GM21360 (cell line): ENCODE results near the gene MAN2B2.
"Not testable (repeated sequence)": the region's sequence is repeated elsewhere in the genome, so short reads cannot be mapped to it uniquely, and the experiment has no call there.

Experiments used
- ATAC-seq: cut with Tn5 transposase; IDR thresholded peaks from one replicate; pipeline ENCODE4 v1.9.1; 2021; ENCODE audit warnings: mild to moderate bottlenecking, moderate library complexity; ENCODE audit not compliant: unreplicated experiment

MAN2B2 gene

DNA sequence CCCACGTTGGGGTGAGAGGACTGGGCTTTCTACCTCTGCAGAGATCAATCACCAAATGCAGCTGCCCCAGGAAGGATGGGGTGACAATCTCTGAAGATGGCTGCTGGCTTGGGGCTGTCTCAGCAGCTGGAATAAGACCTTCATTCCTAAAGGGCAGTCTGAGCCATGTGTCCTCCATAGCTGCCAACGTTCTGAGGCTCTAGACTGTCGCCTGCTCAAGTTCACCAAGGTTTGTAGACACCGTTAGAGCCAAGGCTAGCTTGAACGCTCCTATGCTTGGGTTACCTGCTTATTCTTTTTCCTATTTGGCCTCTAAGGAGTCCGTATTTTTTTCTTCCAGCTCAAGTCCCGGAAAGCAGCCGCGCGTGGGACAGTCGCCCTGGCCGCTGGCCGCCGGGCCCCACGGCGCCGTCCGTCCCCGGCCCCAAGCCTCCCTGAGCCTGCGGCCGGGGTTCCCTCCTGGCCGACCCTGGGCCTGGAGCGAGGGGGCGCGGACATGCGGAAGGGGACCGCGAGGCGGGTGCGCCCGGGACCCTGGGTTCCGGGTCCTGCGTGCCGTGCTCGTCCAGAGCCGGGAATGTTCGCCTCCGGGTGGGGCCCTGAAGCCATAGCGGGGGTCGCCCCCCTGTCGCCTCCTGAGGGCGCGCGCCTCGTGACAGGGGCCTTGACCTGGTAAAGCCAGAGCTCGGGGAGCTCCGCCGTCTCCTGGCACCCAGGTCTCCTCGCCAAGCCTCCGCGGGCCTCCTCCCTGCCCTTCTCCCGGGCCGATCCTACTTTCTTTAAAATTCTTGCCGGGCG, 88.8 kb downstream of the MAN2B2 start:
- no peak for ATAC-seq

DNA sequence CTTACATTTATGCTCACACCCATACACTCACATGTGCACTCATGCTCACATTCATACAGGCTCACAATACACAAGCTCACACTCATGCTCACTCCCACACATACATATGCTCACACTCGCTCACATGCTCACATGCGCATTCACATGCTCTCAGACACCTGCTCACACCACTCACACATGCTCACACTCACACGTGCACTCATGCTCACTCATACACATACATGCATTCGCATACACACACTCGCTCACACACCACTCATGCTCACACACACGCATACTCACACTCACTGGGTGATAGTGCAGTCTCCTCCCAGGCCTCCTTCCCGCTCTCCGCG, 90.3 kb downstream of the MAN2B2 start:
- no peak for ATAC-seq

DNA sequence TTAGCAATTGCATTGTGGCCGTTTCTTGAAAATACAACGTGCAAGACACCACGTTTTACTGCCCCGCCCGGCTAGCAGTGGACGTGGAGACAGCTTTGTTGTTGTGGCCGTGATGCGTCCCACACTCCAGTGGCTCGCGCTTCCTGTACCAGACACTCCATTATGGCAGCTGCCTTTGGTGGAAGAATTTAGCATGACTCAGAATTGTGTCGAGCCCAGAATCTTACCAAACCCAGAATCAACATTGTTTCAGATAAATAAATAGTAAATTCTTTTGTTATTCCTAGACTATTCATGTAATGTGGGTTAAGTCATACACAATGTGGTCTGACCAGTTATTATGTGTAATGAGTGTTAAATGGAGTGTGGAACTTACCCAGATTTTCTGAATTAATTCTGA, 93.4 kb downstream of the MAN2B2 start:
- ATAC-seq = no peak

DNA sequence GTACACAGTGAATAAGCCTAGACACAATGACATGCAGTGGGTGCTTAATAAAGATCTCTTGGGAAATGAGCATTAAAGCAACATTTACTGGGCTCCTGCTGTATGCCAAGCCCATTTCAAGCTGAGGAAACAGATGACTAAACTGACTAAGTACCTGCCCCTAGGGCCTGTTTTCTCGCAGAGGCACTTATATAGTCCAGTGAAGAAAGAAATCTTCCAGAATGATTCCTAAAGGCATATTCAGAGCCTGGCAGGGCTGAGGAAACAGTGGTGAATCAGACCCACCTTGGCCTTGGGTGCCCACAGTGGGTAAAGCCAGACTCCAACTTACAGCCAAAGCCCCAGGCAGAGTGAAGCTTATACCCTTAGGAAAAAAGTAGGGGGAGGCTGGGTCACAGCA, 96.7 kb downstream of the MAN2B2 start:
- no peak for ATAC-seq

DNA sequence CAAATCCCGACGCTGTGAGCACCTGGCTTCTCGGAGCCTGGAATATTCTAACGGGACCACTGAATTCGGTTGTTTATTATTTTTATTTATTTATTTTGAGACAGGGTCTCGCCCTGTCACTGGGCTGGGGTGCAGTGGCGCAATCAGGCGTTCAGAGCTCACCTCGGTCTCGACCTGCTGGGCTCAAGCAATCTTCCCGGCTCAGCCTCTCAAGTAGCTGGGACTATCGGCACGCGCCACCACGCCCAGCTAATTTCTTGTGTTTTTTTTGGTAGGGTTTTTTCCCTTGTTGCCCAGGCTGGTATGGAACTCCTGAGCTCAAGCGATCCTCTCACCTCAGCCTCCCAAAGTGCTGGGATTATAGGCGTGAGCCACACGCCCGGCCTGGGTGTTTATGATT, 97.1 kb downstream of the MAN2B2 start:
- ATAC-seq = no peak

DNA sequence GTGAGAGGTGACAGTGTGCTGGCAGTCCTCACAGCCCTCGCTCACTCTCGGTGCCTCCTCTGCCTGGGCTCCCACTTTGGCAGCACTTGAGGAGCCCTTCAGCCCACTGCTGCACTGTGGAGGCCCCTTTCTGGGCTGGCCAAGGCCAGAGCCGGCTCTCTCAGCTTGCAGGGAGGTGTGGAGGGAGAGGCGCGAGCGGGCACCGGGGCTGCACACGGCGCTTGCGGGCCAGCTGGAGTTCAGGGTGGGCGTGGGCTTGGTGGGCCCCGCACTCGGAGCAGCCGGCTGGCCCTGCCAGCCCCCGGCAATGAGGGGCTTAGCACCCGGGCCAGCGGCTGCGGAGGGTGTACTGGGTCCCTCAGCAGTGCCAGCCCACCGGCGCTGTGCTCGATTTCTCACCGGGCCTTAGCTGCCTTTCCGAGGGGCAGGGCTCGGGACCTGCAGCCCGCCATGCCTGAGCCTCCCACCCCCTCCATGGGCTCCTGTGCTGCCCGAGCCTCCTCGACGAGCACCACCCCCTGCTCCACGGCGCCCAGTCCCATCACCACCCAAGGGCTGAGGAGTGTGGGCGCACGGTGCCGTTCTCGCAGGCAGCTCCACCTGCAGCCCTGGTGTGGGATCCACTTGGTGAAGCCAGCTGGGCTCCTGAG, 97.7 kb downstream of the MAN2B2 start:
- ATAC-seq = not testable (repeated sequence)
